ENCODE results near the gene SPRR4.

DNA sequence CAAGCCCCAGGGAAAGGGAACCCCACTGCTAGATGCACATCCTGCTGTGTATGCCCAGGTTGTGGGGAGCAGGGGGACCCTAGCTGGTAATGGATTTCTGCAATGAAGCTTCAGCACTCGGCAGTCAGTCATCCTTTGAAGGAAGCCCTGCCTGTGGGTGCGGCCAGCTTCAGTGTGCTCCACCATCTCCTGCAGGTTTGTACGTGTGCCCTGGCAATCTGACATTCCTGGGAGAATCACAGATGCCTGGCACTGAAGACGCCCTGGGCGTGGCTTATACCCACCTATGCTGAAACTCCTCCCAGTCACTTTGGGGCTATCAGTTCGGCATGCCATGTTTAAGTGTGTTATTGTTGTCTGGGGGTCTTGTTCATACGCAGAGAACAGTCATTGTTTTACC, 16.7 kb upstream of the SPRR4 start:
- TF ChIP-seq, protein P1, sequence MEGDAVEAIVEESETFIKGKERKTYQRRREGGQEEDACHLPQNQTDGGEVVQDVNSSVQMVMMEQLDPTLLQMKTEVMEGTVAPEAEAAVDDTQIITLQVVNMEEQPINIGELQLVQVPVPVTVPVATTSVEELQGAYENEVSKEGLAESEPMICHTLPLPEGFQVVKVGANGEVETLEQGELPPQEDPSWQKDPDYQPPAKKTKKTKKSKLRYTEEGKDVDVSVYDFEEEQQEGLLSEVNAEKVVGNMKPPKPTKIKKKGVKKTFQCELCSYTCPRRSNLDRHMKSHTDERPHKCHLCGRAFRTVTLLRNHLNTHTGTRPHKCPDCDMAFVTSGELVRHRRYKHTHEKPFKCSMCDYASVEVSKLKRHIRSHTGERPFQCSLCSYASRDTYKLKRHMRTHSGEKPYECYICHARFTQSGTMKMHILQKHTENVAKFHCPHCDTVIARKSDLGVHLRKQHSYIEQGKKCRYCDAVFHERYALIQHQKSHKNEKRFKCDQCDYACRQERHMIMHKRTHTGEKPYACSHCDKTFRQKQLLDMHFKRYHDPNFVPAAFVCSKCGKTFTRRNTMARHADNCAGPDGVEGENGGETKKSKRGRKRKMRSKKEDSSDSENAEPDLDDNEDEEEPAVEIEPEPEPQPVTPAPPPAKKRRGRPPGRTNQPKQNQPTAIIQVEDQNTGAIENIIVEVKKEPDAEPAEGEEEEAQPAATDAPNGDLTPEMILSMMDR (IDR thresholded peaks at IDR 0.05) = no peak
- no peak for TF ChIP-seq MYBL2 (CRISPR knock-in tag; IDR thresholded peaks at IDR 0.05)
- TF ChIP-seq, protein P2, sequence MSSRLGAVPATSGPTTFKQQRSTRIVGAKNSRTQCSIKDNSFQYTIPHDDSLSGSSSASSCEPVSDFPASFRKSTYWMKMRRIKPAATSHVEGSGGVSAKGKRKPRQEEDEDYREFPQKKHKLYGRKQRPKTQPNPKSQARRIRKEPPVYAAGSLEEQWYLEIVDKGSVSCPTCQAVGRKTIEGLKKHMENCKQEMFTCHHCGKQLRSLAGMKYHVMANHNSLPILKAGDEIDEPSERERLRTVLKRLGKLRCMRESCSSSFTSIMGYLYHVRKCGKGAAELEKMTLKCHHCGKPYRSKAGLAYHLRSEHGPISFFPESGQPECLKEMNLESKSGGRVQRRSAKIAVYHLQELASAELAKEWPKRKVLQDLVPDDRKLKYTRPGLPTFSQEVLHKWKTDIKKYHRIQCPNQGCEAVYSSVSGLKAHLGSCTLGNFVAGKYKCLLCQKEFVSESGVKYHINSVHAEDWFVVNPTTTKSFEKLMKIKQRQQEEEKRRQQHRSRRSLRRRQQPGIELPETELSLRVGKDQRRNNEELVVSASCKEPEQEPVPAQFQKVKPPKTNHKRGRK (CRISPR knock-in tag; IDR thresholded peaks at IDR 0.05; ENCODE audit: borderline replicate concordance) = no peak
- TF ChIP-seq KAT7 (CRISPR knock-in tag; IDR thresholded peaks at IDR 0.05; ENCODE audit: borderline replicate concordance) = no peak
- no peak for TF ChIP-seq ZNF317 (CRISPR knock-in tag; IDR thresholded peaks at IDR 0.05; ENCODE audit: borderline replicate concordance, low read depth)
- TF ChIP-seq, protein P3, sequence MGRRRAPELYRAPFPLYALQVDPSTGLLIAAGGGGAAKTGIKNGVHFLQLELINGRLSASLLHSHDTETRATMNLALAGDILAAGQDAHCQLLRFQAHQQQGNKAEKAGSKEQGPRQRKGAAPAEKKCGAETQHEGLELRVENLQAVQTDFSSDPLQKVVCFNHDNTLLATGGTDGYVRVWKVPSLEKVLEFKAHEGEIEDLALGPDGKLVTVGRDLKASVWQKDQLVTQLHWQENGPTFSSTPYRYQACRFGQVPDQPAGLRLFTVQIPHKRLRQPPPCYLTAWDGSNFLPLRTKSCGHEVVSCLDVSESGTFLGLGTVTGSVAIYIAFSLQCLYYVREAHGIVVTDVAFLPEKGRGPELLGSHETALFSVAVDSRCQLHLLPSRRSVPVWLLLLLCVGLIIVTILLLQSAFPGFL (CRISPR knock-in tag; IDR thresholded peaks at IDR 0.05; ENCODE audit: borderline replicate concordance) = no peak
- TF ChIP-seq TEAD4 (CRISPR knock-in tag; IDR thresholded peaks at IDR 0.05) = no peak
- no peak for TF ChIP-seq FOXP4 (CRISPR knock-in tag; IDR thresholded peaks at IDR 0.05)
- TF ChIP-seq SP1 (CRISPR knock-in tag; conservative IDR thresholded peaks at IDR 0.05) = no peak
- TF ChIP-seq ZSCAN18 (CRISPR knock-in tag; IDR thresholded peaks at IDR 0.05) = no peak
- TF ChIP-seq MXD4 (CRISPR knock-in tag; IDR thresholded peaks at IDR 0.05; ENCODE audit: borderline replicate concordance) = no peak
- TF ChIP-seq, protein P4, sequence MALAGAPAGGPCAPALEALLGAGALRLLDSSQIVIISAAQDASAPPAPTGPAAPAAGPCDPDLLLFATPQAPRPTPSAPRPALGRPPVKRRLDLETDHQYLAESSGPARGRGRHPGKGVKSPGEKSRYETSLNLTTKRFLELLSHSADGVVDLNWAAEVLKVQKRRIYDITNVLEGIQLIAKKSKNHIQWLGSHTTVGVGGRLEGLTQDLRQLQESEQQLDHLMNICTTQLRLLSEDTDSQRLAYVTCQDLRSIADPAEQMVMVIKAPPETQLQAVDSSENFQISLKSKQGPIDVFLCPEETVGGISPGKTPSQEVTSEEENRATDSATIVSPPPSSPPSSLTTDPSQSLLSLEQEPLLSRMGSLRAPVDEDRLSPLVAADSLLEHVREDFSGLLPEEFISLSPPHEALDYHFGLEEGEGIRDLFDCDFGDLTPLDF (CRISPR knock-in tag; IDR thresholded peaks at IDR 0.05) = no peak
- no peak for TF ChIP-seq TP53 (CRISPR knock-in tag; IDR thresholded peaks at IDR 0.05)
- no peak for TF ChIP-seq ZNF232 (CRISPR knock-in tag; IDR thresholded peaks at IDR 0.05)

Data from WTC11 (cell line).